Fibroblast of mammary gland (primary cell): Measurements from ENCODE around the gene RTL1.

Experiments used
- DNase-seq: peaks from one replicate; pipeline ENCODE4 v3.0.0-alpha.2; 2010; ENCODE audit warnings: low read depth
- H3K4me3 ChIP-seq: 2 replicates; pipeline ENCODE4 v1.5.1; 2011; ENCODE audit warnings: low read depth, mild to moderate bottlenecking, low read length, moderate library complexity; ENCODE audit not compliant: control insufficient read depth
- CTCF ChIP-seq: conservative IDR thresholded peaks from 2 replicates; pipeline ENCODE4 v1.5.1; 2011; ENCODE audit warnings: low read depth, low read length, inconsistent platforms; ENCODE audit not compliant: control insufficient read depth, insufficient read depth

Gene RTL1

GRCh38 chr14:100857233-100857922 lies 46.1 kb downstream of the RTL1 start:
- DNase-seq: no peak
- no peak for TF ChIP-seq CTCF
- H3K4me3 ChIP-seq: no peak overlapping the region

DNA sequence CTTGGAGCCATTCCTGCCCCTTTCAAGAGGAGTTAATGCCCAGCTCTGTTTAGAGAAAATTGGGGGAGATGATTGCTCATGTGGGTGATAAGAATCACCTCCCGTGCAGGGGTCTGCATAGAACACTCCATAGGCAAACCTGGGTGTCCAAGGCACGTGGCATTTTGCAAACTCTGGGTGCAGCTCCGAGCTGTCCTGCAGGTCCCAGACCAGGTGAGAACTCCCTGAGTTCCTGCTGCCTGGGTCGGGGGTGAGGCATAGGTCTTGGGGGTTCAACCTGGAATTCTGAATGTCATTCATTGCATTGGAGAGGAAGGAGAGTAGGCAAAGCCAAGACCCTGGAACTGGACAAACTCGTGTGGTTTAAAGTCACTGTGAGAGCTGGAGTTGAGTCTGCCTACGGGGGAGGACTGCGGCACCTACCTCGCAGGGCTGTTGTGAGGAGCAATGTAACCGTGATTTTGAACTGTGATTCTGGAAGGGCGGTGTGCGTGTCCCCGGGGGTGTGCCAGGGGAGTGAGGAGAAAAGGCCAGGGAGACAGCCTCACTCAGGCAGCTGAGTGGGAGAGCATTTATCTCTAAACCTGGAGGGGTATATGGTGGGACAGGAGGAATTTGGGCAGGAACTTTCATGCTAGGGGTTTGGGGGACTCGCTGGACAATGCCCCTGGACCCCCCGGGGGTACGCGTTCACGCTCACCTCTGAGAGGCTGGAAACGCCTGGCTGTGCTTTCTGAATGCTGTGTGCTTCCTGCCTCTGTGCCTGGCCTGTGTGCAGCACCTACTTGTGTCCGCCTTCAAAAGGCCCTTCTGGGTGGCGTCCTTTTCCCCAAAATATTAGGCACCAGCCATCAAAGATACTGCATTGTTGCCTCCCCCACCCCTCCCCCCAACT lies 47.2 kb downstream of the RTL1 start:
- no peak for TF ChIP-seq CTCF
- no peak overlapping the region for H3K4me3 ChIP-seq
- DNase-seq: no peak

GRCh38 chr14:100855256-100855930 lies 48.1 kb downstream of the RTL1 start:
- no peak overlapping the region for H3K4me3 ChIP-seq
- TF ChIP-seq CTCF: no peak
- no peak for DNase-seq

- H3K4me3 ChIP-seq: no peak overlapping the region
- no peak for DNase-seq
- no peak for TF ChIP-seq CTCF
Measured at GRCh38 chr14:100854435-100854834, 49.1 kb downstream of the RTL1 start.

- no peak for TF ChIP-seq CTCF
- DNase-seq: no peak
- H3K4me3 ChIP-seq: no peak overlapping the region
Measured at GRCh38 chr14:100851946-100852620, 51.4 kb downstream of the RTL1 start.

DNA sequence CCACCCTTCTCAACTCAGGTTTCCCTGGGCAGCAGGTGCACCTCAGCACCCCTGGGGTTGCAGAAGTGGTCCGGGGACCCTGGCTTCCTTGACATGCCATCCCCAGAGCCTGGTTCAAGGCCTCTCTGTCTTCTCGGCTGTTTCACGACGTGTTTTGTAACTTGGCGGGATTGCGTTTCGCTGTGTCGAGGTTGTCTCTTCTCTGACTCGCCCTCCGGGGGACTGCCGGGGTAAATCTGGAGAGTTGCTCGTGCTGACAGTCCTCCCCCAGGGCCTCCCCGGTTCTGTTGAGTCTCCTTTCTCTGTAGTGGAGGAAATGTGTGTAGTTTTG lies 52.0 kb downstream of the RTL1 start:
- no peak for DNase-seq
- H3K4me3 ChIP-seq: no peak overlapping the region
- TF ChIP-seq CTCF: no peak
